Peyer's patch (tissue), 4 donors: ENCODE data around the gene GPN2. TPM values are rescaled to one million over a fixed set of nuclear protein-coding genes. Genes with fewer than 3 reads are reported as not detected.

Source experiments
- DNase-seq, 3 donors: peaks; one replicate each; pipeline ENCODE4 v3.0.0-alpha.2; 2017 to 2019
- H3K27ac ChIP-seq, 4 donors: fragments of 200-600 bp; sonication (generic); one replicate each; pipeline ENCODE4 v1.5.1; 2016 to 2019
- H3K27me3 ChIP-seq, 2 donors: fragments of 200-600 bp; sonication (generic); one replicate each; pipeline ENCODE4 v1.5.1; 2019
- H3K36me3 ChIP-seq, 3 donors: fragments of 200-600 bp; sonication (generic); one replicate each; pipeline ENCODE4 v1.5.1; 2016 to 2019
- H3K4me1 ChIP-seq, 4 donors: fragments of 200-600 bp; sonication (generic); one replicate each; pipeline ENCODE4 v1.5.1; 2016 to 2019
- H3K4me3 ChIP-seq, 4 donors: fragments of 200-600 bp; sonication (generic); 1 replicate in 3 of 4; 2 replicates in 1 of 4; pipeline ENCODE4 v1.5.1; 2016 to 2019; ENCODE audit warnings: mild to moderate bottlenecking in 1 of 4
- H3K9me3 ChIP-seq, 4 donors: fragments of 200-600 bp; sonication (generic); one replicate each; pipeline ENCODE4 v1.5.1; 2016 to 2019; ENCODE audit warnings: mild to moderate bottlenecking in 1 of 4
- CTCF ChIP-seq, 6 experiments: fragments of 450-650 bp in 4 of 6; fragments of 200-600 bp in 2 of 6; sonication (generic) in 1 of 6; IDR thresholded peaks; one replicate each; pipeline ENCODE4 v1.5.1; 2017 to 2019; ENCODE audit warnings: antibody characterized with exemption in 6 of 6, mild to moderate bottlenecking in 3 of 6, moderate library complexity in 1 of 6
- POLR2A ChIP-seq, 2 donors: fragments of 450-650 bp; IDR thresholded peaks; one replicate each; pipeline ENCODE4 v1.5.1; 2017; ENCODE audit warnings: antibody characterized with exemption in 2 of 2, mild to moderate bottlenecking in 2 of 2, moderate library complexity in 2 of 2
- total RNA-seq, 4 donors: library from RNA; depleted of rRNA; stranded (reverse); fragments of >200 nt; gene quantifications; one replicate each; pipeline ENCODE4 v1.1.0, GENCODE V29; 2016

GPN2 gene
- total RNA-seq, 4 donors from 2014 or later = 13.5 to 19.6 (median 17.3) TPM

- TF ChIP-seq CTCF (IDR thresholded peaks at IDR 0.05) = peak in 1 of 6 experiments; percentile 2
- TF ChIP-seq POLR2A (IDR thresholded peaks at IDR 0.05) = peak; percentile 55 to 65
- peaks cover 0 to 35% (median 0%) of the 10 kb centered on the region in 3 donors for H3K36me3 ChIP-seq
- DNase-seq = peak; percentile 92 to 96 (median 94)
- H3K27ac ChIP-seq = peak within 1 kb of the TSS; percentile 80 to 86 (median 85)
- H3K9me3 ChIP-seq = no peaks in the 10 kb centered on the region
- no peaks in the 10 kb centered on the region for H3K27me3 ChIP-seq
- peak within 1 kb of the TSS; percentile 82 to 100 (median 88) for H3K4me3 ChIP-seq
- peaks cover 0 to 18% (median 4%) of the 10 kb centered on the region in 4 donors for H3K4me1 ChIP-seq
These were observed 10.1 kb upstream of the GPN2 start, which contains the start of gene GPATCH3 for GRCh38 chr1:26900001-26900814. Gene GPATCH3 (minus strand): TSS chr1:26900467. CDS start chr1:26900442, 25 bp downstream.

- Histone ChIP-seq H3K27me3 (no peaks in the 10 kb centered on the region), H3K36me3 (peaks cover 0 to 64% (median 0%) of the 10 kb centered on the region in 3 donors), H3K27ac (no peak overlapping the region), H3K4me1 (peaks cover 0 to 18% (median 4%) of the 10 kb centered on the region in 4 donors), H3K4me3 (no peak overlapping the region), H3K9me3 (no peaks in the 10 kb centered on the region)
- TF ChIP-seq CTCF (IDR thresholded peaks at IDR 0.05) (no peak), POLR2A (IDR thresholded peaks at IDR 0.05) (no peak)
- no peak for DNase-seq
These were observed 7.3 kb upstream of the GPN2 start for GRCh38 chr1:26897351-26897750.

- DNase-seq = no peak
- Histone ChIP-seq H3K9me3 (no peaks in the 10 kb centered on the region), H3K27ac (no peak overlapping the region), H3K27me3 (no peaks in the 10 kb centered on the region), H3K4me3 (no peak overlapping the region), H3K4me1 (peaks cover 0 to 23% (median 5%) of the 10 kb centered on the region in 4 donors), H3K36me3 (peaks cover 0 to 71% (median 0%) of the 10 kb centered on the region in 3 donors)
- no peak for TF ChIP-seq POLR2A (IDR thresholded peaks at IDR 0.05)
- TF ChIP-seq CTCF (IDR thresholded peaks at IDR 0.05) = no peak
These were observed 4.2 kb upstream of the GPN2 start for GRCh38 chr1:26894263-26894662.

GRCh38 chr1:26890467-26890796, 349 bp upstream of the GPN2 start:
- peak overlapping the region; percentile 74 to 95 (median 84) for H3K4me3 ChIP-seq
- H3K27ac ChIP-seq = peak overlapping the region; percentile 86 to 93 (median 90)
- no peaks in the 10 kb centered on the region for H3K27me3 ChIP-seq
- H3K36me3 ChIP-seq = peaks cover 0 to 69% (median 3%) of the 10 kb centered on the region in 3 donors
- no peaks in the 10 kb centered on the region for H3K9me3 ChIP-seq
- no peak for TF ChIP-seq CTCF (IDR thresholded peaks at IDR 0.05)
- TF ChIP-seq POLR2A (IDR thresholded peaks at IDR 0.05) = no peak
- H3K4me1 ChIP-seq = peaks cover 0 to 24% (median 6%) of the 10 kb centered on the region in 4 donors
- DNase-seq = no peak

GRCh38 chr1:26888231-26888630, 1.9 kb downstream of the GPN2 start:
- Histone ChIP-seq H3K9me3 (no peaks in the 10 kb centered on the region), H3K27ac (no peak overlapping the region), H3K4me3 (no peak overlapping the region), H3K4me1 (peaks cover 0 to 24% (median 6%) of the 10 kb centered on the region in 4 donors), H3K27me3 (no peaks in the 10 kb centered on the region), H3K36me3 (peaks cover 0 to 69% (median 3%) of the 10 kb centered on the region in 3 donors)
- DNase-seq = no peak
- TF ChIP-seq CTCF (IDR thresholded peaks at IDR 0.05) (no peak), POLR2A (IDR thresholded peaks at IDR 0.05) (no peak)
